ENCODE measurements around the gene PCAT6. TPM values are rescaled to one million over a fixed set of nuclear protein-coding genes. Genes with fewer than 3 reads are reported as not detected.
A peak's percentile ranks its signal among the peaks of the same experiment; 100 is the strongest.

PCAT6 gene
- polyA plus RNA-seq, 2 of the 4 experiments (the other 2 are of a cell fraction) = 2.3 to 2.4 TPM

DNA sequence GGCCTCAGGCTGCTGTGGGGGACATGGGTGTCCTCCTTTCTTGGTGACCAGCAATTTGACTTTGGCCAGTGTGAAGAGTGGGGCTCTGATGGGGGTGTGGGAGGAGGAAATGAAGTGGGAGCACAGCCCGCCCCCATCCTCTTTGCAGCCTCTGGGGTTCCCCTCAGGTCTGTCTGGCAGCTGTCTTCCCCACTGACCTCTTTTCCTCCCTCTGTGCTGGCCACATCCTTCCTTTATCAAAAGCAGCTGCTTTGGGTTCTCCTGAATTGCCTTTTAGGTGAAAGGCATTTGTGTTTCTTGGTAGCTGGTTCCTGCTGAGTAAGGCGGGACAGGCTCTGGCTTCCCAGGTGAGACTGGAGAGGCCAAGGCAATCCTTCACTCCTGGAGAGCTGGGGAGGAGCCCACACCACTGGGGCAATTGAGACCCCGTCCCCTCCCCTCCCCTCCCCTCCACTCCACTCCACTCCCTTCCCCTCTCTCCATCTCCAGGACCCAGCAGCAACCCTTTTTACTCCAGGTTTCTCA lies 24.9 kb downstream of the PCAT6 start:
- TF ChIP-seq TFCP2L1 (CRISPR knock-in tag; IDR thresholded peaks at IDR 0.05) = no peak
- TF ChIP-seq, protein P1, sequence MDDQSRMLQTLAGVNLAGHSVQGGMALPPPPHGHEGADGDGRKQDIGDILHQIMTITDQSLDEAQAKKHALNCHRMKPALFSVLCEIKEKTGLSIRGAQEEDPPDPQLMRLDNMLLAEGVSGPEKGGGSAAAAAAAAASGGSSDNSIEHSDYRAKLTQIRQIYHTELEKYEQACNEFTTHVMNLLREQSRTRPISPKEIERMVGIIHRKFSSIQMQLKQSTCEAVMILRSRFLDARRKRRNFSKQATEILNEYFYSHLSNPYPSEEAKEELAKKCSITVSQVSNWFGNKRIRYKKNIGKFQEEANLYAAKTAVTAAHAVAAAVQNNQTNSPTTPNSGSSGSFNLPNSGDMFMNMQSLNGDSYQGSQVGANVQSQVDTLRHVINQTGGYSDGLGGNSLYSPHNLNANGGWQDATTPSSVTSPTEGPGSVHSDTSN (IDR thresholded peaks at IDR 0.05) = no peak
- no peak for TF ChIP-seq TP53 (CRISPR knock-in tag; IDR thresholded peaks at IDR 0.05)
- TF ChIP-seq, protein P2, sequence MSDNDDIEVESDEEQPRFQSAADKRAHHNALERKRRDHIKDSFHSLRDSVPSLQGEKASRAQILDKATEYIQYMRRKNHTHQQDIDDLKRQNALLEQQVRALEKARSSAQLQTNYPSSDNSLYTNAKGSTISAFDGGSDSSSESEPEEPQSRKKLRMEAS (IDR thresholded peaks at IDR 0.05) = no peak
- no peak for TF ChIP-seq FOXS1 (CRISPR knock-in tag; IDR thresholded peaks at IDR 0.05)
- TF ChIP-seq NR3C1 (IDR thresholded peaks at IDR 0.05) = no peak
- no peak for TF ChIP-seq SREBF2 (IDR thresholded peaks at IDR 0.05)
- TF ChIP-seq KDM5A (IDR thresholded peaks at IDR 0.05) = no peak
- TF ChIP-seq NPAS2 (CRISPR knock-in tag; IDR thresholded peaks at IDR 0.05; ENCODE audit: borderline replicate concordance) = no peak
- TF ChIP-seq HOXB13 (CRISPR knock-in tag; IDR thresholded peaks at IDR 0.05; ENCODE audit: low read depth) = no peak
- TF ChIP-seq, protein P3, sequence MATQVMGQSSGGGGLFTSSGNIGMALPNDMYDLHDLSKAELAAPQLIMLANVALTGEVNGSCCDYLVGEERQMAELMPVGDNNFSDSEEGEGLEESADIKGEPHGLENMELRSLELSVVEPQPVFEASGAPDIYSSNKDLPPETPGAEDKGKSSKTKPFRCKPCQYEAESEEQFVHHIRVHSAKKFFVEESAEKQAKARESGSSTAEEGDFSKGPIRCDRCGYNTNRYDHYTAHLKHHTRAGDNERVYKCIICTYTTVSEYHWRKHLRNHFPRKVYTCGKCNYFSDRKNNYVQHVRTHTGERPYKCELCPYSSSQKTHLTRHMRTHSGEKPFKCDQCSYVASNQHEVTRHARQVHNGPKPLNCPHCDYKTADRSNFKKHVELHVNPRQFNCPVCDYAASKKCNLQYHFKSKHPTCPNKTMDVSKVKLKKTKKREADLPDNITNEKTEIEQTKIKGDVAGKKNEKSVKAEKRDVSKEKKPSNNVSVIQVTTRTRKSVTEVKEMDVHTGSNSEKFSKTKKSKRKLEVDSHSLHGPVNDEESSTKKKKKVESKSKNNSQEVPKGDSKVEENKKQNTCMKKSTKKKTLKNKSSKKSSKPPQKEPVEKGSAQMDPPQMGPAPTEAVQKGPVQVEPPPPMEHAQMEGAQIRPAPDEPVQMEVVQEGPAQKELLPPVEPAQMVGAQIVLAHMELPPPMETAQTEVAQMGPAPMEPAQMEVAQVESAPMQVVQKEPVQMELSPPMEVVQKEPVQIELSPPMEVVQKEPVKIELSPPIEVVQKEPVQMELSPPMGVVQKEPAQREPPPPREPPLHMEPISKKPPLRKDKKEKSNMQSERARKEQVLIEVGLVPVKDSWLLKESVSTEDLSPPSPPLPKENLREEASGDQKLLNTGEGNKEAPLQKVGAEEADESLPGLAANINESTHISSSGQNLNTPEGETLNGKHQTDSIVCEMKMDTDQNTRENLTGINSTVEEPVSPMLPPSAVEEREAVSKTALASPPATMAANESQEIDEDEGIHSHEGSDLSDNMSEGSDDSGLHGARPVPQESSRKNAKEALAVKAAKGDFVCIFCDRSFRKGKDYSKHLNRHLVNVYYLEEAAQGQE (IDR thresholded peaks at IDR 0.05) = no peak
- TF ChIP-seq, protein P4, sequence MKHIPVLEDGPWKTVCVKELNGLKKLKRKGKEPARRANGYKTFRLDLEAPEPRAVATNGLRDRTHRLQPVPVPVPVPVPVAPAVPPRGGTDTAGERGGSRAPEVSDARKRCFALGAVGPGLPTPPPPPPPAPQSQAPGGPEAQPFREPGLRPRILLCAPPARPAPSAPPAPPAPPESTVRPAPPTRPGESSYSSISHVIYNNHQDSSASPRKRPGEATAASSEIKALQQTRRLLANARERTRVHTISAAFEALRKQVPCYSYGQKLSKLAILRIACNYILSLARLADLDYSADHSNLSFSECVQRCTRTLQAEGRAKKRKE (CRISPR knock-in tag; IDR thresholded peaks at IDR 0.05; ENCODE audit: low read depth) = no peak
- TF ChIP-seq, protein P5, sequence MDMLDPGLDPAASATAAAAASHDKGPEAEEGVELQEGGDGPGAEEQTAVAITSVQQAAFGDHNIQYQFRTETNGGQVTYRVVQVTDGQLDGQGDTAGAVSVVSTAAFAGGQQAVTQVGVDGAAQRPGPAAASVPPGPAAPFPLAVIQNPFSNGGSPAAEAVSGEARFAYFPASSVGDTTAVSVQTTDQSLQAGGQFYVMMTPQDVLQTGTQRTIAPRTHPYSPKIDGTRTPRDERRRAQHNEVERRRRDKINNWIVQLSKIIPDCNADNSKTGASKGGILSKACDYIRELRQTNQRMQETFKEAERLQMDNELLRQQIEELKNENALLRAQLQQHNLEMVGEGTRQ (IDR thresholded peaks at IDR 0.05) = no peak
- TF ChIP-seq ZFP36 (IDR thresholded peaks at IDR 0.05; ENCODE audit: borderline replicate concordance, partially characterized antibody) = no peak
- TF ChIP-seq BHLHE40 (IDR thresholded peaks at IDR 0.05; ENCODE audit: low read depth, low read length) = no peak
- no peak; a peak in 1 of 6 replicates for ATAC-seq
- H3K4me3 ChIP-seq = no peak overlapping the region

DNA sequence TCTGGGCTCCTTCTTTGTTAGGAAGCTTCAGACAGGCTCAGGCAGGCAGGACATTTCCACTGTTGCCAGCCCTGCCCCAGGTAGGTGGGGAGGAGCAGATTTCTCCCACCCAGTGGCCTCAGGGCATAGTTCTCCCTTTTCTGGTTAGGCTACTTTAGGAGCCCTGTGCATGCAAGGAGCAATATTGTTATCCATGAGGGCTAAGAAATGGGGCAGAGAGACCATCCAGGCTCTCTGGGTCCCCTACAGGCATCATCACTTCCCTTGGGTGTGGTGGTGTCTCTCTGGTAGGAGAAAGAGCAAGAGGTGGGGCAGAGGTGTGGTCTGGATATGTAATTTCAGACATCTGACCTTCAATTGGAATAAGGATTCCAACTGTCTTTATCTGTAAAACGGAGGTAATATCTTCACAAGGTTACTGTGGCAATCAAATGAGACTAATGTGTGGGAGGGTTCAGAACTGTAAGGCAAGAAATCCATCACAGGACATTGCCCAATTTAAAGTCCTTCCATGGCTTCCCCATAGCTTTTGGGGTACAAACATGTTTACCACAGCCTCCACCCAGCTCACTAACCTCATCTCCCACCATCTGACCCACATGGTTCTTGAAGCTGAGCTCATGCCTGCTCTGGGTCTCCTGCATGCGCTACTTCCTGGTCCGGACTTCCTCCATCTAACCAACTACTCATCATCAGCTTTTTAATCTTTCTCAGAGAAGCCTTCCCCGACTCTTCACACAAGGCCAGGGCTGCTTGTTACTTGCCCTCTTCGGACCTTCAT lies 26.1 kb downstream of the PCAT6 start:
- H3K4me2 ChIP-seq = no peak overlapping the region
- H3K9me3 ChIP-seq = no peaks in the 10 kb centered on the region
- H3K4me3 ChIP-seq = no peak overlapping the region
- FAIRE-seq = no peak
- no peak for DNase-seq (ENCODE audit: low read depth in 1 of 2, low spot score in 1 of 2)
- WGBS (ENCODE audit: missing lambda C conversion rate) = 60% methylated on average over 5 of the region's 5 CpGs
- no peak overlapping the region for H3K27ac ChIP-seq
- ATAC-seq = peak in 1 of 2 experiments; percentile 24; a peak in 3 of 6 replicates
- no peak for TF ChIP-seq ZC3H11A (IDR thresholded peaks at IDR 0.05)
- TF ChIP-seq EP300 (IDR thresholded peaks at IDR 0.05) = no peak
- no peak for TF ChIP-seq TFCP2L1 (CRISPR knock-in tag; IDR thresholded peaks at IDR 0.05)
- TF ChIP-seq FOSL2 (IDR thresholded peaks at IDR 0.05) = no peak
- no peak for TF ChIP-seq FOSL2 (CRISPR knock-in tag; IDR thresholded peaks at IDR 0.05)
- no peak for TF ChIP-seq MAFK (IDR thresholded peaks at IDR 0.05; ENCODE audit: partially characterized antibody)
- TF ChIP-seq FOSB (CRISPR knock-in tag; IDR thresholded peaks at IDR 0.05) = no peak
- no peak for TF ChIP-seq SMC3 (IDR thresholded peaks at IDR 0.05)
- TF ChIP-seq, protein P3 (IDR thresholded peaks at IDR 0.05) = no peak
- TF ChIP-seq, protein P4 (CRISPR knock-in tag; IDR thresholded peaks at IDR 0.05; ENCODE audit: low read depth) = no peak
- no peak for TF ChIP-seq HDAC2 (IDR thresholded peaks at IDR 0.05)
- no peak for TF ChIP-seq POLR2A (IDR thresholded peaks at IDR 0.05; ENCODE audit: low read length)
- no peak for TF ChIP-seq GATA3 (IDR thresholded peaks at IDR 0.05; ENCODE audit: borderline replicate concordance)
- H3K4me1 ChIP-seq = no peaks in the 10 kb centered on the region
- CTCF ChIA-PET = interaction anchor here (0.9 to 1.2 kb wide), 2 partner anchors 17 to 109 kb away, joined by 4 read pairs; no protein-coding TSS in a partner anchor
- POLR2A ChIA-PET = no interaction called here

More for the DNA sequence above, 24.9 kb downstream of the PCAT6 start:
- Histone ChIP-seq H3K9me3 (no peaks in the 10 kb centered on the region), H3K4me2 (no peak overlapping the region), H3K4me1 (no peaks in the 10 kb centered on the region), H3K27ac (no peak overlapping the region)
- WGBS (ENCODE audit: missing lambda C conversion rate) = 54% methylated on average over 3 of the region's 3 CpGs
- DNase-seq (ENCODE audit: low read depth in 1 of 2, low spot score in 1 of 2) = no peak
- CTCF ChIA-PET = interaction anchor here (0.9 to 1.3 kb wide), 4 partner anchors 10 to 108 kb away, joined by 3 to 5 read pairs (median 4); no protein-coding TSS in a partner anchor
- no peak for FAIRE-seq
- POLR2A ChIA-PET = no interaction called here
